ENCODE results near the gene SHKBP1. TPM values are rescaled to one million over a fixed set of nuclear protein-coding genes. Genes with fewer than 3 reads are reported as not detected.

SHKBP1 gene
- total and polyA plus RNA-seq, 2 donors from 2014 or later = 69.6 to 91.3 TPM

DNA sequence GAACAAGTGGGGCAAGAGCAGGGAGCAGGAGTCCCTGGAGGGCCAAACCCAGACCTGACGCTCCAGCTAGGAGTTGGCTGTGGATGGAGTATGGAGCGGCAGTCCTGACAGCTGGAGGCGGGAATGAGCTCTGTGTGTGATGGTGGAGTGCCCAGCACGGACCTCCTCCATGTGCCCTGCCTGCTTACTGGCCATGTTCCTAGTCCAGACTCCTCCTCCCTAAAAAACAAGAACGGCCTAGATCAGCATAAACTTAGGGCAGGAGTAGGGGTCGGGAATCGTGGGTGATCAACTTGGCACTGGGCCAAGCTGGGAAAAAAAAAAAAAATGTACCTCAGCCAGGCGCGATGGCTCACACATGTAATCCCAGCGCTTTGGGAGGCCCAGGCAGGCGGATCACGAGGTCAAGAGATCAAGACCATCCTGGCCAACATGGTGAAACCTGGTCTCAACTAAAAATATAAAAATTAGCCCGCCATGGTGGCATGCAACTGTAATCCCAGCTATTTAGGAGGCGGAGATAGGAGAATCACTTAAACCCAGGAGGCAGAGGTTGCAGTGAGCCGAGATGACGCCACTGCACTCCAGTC lies 54.0 kb downstream of the SHKBP1 start:
- TF ChIP-seq, protein P1, sequence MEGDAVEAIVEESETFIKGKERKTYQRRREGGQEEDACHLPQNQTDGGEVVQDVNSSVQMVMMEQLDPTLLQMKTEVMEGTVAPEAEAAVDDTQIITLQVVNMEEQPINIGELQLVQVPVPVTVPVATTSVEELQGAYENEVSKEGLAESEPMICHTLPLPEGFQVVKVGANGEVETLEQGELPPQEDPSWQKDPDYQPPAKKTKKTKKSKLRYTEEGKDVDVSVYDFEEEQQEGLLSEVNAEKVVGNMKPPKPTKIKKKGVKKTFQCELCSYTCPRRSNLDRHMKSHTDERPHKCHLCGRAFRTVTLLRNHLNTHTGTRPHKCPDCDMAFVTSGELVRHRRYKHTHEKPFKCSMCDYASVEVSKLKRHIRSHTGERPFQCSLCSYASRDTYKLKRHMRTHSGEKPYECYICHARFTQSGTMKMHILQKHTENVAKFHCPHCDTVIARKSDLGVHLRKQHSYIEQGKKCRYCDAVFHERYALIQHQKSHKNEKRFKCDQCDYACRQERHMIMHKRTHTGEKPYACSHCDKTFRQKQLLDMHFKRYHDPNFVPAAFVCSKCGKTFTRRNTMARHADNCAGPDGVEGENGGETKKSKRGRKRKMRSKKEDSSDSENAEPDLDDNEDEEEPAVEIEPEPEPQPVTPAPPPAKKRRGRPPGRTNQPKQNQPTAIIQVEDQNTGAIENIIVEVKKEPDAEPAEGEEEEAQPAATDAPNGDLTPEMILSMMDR (IDR thresholded peaks at IDR 0.05; ENCODE audit: borderline replicate concordance, extremely low read depth, insufficient read depth) = no peak
- Histone ChIP-seq H3K27ac (ENCODE audit: low read depth in 2 of 2, low read length in 2 of 2) (no peak overlapping the region), H3K36me3 (ENCODE audit: control insufficient read depth in 2 of 3, insufficient read depth in 3 of 3, low read length in 3 of 3) (no peaks in the 10 kb centered on the region), H3K4me1 (ENCODE audit: control insufficient read depth in 2 of 3, insufficient read depth in 2 of 3, low read depth in 1 of 3, low read length in 3 of 3) (peaks cover 0 to 6% (median 0%) of the 10 kb centered on the region in 3 donors), H3K9me3 (ENCODE audit: control insufficient read depth in 2 of 3, insufficient read depth in 1 of 3, low read length in 3 of 3) (no peaks in the 10 kb centered on the region), H3K9ac (ENCODE audit: low read length in 3 of 3) (no peak overlapping the region), H3K27me3 (ENCODE audit: control insufficient read depth, insufficient read depth, low read length) (no peaks in the 10 kb centered on the region), H3K4me3 (ENCODE audit: low read length in 3 of 3) (no peak overlapping the region)
- intact Hi-C loops (cut with DNase I) = no loop called here
- DNase-seq (no peak), FAIRE-seq (no peak)

DNA sequence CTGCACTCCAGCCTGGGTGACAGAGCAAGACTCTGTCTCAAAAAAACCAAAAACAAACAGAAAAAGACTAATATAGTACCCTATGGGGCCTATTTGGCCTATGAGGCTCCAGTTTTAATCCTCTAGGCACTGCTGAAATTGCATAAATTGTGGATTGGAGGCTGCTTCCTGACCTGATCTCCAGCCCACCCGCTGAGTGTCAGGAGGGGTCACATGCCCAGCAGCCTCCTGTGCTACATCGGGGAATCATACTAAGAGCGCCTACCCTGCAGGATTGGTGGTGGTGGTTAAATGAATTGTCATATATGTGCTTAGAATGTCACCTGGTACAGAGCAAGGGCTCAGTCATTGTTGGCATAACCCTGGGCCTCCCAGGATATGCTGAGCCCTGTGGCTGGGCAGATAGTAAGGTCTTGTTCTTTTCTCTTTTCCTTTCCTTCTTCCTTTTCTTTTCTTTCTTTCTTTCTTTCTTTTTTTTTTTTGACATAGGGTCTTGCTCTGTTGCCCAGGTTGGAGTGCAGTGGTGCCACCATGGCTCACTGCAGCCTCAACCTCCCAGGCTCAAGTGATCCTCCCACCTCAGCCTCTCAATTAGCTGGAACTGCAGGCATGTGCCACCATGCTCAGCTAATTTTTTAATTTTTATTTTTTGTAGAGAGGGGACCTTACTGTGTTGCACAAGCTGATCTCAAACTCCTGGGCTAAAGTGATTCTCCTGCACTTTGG lies 55.8 kb downstream of the SHKBP1 start:
- TF ChIP-seq, protein P1 (IDR thresholded peaks at IDR 0.05; ENCODE audit: borderline replicate concordance, extremely low read depth, insufficient read depth) = no peak
- no peak for DNase-seq
- H3K9me3 ChIP-seq (ENCODE audit: control insufficient read depth in 2 of 3, insufficient read depth in 1 of 3, low read length in 3 of 3) = no peaks in the 10 kb centered on the region
- no peak overlapping the region for H3K4me3 ChIP-seq (ENCODE audit: low read length in 3 of 3)
- peaks cover 0 to 6% (median 0%) of the 10 kb centered on the region in 3 donors for H3K4me1 ChIP-seq (ENCODE audit: control insufficient read depth in 2 of 3, insufficient read depth in 2 of 3, low read depth in 1 of 3, low read length in 3 of 3)
- H3K27me3 ChIP-seq (ENCODE audit: control insufficient read depth, insufficient read depth, low read length) = no peaks in the 10 kb centered on the region
- no peak for FAIRE-seq
- H3K27ac ChIP-seq (ENCODE audit: low read depth in 2 of 2, low read length in 2 of 2) = no peak overlapping the region
- H3K9ac ChIP-seq (ENCODE audit: low read length in 3 of 3) = no peak overlapping the region
- no peaks in the 10 kb centered on the region for H3K36me3 ChIP-seq (ENCODE audit: control insufficient read depth in 2 of 3, insufficient read depth in 3 of 3, low read length in 3 of 3)
- intact Hi-C loops (cut with DNase I) = no loop called here

DNA sequence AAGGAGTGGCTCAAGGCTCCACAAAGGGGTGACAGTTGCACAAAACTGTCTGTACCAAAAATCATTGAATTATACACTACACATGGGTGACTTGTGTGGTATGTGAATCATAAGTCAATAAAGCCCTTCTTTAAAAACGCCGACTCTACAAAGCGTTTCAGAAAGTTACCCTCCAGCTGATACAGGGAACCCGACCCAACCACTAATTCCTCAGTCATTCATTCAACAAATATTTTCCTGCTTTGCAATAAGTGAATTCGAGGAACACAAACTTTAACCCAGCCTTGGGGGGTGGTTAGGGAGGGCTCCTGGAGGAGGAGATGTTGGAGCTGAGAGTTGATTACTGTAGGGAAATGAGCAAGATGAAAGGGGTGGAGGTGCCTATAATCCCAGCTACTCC lies 56.5 kb downstream of the SHKBP1 start:
- intact Hi-C loops (cut with DNase I) = no loop called here
- DNase-seq = no peak
- FAIRE-seq = no peak
- TF ChIP-seq, protein P1 (IDR thresholded peaks at IDR 0.05; ENCODE audit: borderline replicate concordance, extremely low read depth, insufficient read depth) = no peak
- Histone ChIP-seq H3K27ac (ENCODE audit: low read depth in 2 of 2, low read length in 2 of 2) (no peak overlapping the region), H3K27me3 (ENCODE audit: control insufficient read depth, insufficient read depth, low read length) (no peaks in the 10 kb centered on the region), H3K4me3 (ENCODE audit: low read length in 3 of 3) (no peak overlapping the region), H3K4me1 (ENCODE audit: control insufficient read depth in 2 of 3, insufficient read depth in 2 of 3, low read depth in 1 of 3, low read length in 3 of 3) (peaks cover 0 to 6% (median 0%) of the 10 kb centered on the region in 3 donors), H3K9ac (ENCODE audit: low read length in 3 of 3) (no peak overlapping the region), H3K9me3 (ENCODE audit: control insufficient read depth in 2 of 3, insufficient read depth in 1 of 3, low read length in 3 of 3) (no peaks in the 10 kb centered on the region), H3K36me3 (ENCODE audit: control insufficient read depth in 2 of 3, insufficient read depth in 3 of 3, low read length in 3 of 3) (no peaks in the 10 kb centered on the region)

Data from kidney (tissue), 14 donors.